NCI-H1436 (cell line): ENCODE data around the gene LRRC27.
"Not testable (repeated sequence)": the region's sequence is repeated elsewhere in the genome, so short reads cannot be mapped to it uniquely, and the experiment has no call there.

Source experiments
- DNase-seq: peaks from one replicate; lab custom pipeline; 2025; lab: John Stamatoyannopoulos, UW

LRRC27 gene

GRCh38 chr10:132337854-132338253 lies 5.9 kb downstream of the LRRC27 start:
- not testable (repeated sequence) for DNase-seq

GRCh38 chr10:132338876-132339275 lies 6.9 kb downstream of the LRRC27 start:
- DNase-seq = no peak

DNA sequence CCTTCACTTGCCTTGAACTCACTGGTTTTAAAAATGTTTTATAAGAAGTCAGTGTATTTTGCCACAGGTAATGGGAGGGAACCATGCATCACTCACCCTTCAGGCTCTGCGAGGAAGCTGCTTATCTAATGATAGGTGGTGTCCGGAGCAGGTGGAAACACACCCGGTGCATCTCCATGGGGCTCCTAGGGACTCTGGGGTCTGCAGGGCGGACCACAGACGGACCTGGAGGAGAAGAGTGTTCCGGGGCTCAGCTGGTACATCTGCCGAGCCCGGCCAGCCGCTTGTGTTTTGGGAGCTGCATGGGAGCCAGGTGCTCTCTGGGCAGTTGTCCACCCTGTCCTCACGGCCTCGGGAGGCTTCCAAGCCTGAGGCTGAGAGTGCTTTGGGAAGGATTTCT lies 7.3 kb downstream of the LRRC27 start:
- no peak for DNase-seq

DNA sequence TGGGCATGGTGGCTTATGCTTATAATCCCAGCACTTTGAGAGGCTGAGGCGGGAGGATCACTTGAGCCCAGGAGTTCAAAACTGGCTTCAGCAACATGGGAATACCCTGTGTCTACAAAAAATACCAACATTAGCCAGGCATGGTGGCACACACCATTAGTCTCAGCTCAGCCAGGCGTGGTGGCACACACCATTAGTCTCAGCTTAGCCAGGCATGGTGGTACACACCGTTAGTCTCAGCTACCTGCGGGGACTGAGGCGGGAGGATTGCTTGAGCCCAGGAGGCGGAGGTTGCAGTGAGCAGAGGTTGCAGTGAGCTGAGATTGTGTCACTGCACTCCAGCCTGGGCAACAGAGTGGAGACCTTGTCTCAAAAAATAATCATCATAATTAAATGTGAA lies 9.0 kb downstream of the LRRC27 start:
- no peak for DNase-seq

DNA sequence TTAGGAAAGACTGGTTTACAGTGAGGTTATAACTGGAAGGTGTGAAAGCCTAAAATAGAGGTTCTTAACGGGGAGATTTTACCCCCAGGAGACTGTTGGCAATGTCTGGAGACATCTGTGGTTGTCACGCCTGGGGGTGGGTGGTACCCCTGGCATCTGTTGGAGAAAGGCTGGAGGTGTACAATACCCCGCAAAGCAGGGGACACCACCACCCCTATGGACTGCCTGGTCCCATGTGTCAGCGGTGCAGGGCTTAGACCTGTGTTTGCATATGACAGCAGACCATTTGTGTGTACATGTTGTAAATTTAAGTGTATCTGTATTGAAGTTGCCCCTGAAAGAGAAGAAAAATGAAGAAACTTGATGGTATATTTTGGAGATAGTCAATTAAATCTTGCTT lies 9.8 kb downstream of the LRRC27 start:
- no peak for DNase-seq

- DNase-seq = no peak
These were observed 10.6 kb downstream of the LRRC27 start for GRCh38 chr10:132342553-132342952.

DNA sequence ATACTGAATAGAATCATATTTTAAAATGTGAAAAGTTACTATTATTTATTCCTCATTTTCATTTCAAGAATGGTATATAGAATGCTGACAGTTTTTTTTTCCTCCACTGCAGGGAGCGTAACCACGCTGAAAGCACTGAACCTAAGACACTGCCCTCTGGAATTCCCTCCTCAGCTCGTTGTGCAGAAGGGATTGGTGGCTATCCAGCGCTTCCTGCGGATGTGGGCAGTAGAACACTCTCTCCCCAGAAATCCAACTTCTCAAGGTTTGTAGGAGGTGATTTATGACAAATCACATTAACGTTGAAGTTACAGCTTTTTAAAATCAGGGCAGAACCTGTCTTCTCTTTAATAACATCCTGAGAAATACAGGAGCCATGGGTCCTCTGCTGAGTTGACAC lies 12.4 kb downstream of the LRRC27 start:
- DNase-seq = no peak

GRCh38 chr10:132345345-132345744 lies 13.4 kb downstream of the LRRC27 start:
- DNase-seq = no peak

- DNase-seq = no peak
These were observed 14.8 kb downstream of the LRRC27 start for GRCh38 chr10:132346806-132347205.

DNA sequence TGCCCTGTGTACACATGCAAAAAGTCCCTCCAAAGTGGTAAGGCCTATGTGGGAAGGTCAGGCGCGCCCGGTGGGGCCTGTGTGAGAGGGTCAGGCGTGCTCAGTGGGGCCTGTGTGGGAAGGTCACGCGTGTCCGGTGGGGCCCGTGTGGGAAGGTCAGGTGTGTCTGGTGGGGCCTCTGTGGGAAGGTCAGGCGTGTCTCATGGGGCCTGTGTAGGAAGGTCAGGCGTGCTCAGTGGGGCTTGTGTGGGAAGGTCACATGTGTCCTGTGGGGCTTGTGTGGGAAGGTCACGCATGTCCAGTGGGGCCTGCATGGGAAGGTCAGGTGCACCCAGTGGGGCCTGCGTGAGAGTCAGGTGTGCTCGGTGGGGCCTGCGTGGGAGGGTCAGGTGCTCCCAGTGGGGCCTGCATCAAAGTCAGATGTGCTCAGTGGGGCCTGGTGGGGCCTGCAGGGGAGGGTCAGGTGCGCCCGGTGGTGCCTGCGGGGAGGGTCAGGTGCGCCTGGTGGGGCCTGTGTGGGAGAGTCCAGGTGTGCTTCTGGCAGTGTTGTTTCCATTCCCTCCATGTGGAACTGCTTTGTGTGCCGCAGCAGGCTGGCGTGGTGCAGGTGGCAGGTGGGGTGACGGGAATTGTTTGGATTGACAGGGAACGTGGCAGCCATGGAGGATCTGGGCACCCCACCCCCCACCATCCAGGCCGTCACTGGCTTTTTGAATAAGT lies 15.4 kb downstream of the LRRC27 start:
- no peak for DNase-seq

GRCh38 chr10:132347931-132348267 lies 15.9 kb downstream of the LRRC27 start:
- DNase-seq = no peak

DNA sequence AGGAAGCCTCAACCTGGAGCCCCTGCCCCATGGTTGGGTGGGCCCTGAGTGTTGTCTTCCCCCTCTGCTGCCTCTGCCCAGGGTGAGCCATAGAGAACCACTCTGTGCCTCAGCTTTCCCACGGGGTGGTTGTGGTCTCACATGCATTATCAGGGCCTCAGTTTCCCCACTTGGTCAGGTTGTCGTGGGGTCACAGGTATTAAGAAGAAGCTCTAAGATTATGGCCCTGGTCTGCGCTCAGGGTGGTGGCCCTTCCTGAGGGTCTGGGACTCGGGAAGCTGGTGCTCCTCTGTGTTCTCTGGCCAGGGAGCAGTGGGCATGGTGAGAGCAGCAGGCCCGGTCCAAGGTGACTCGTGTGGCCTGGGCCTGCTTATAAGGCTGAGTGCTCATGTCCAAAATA lies 17.8 kb downstream of the LRRC27 start:
- no peak for DNase-seq

GRCh38 chr10:132350391-132350790 lies 18.4 kb downstream of the LRRC27 start:
- DNase-seq = no peak

DNA sequence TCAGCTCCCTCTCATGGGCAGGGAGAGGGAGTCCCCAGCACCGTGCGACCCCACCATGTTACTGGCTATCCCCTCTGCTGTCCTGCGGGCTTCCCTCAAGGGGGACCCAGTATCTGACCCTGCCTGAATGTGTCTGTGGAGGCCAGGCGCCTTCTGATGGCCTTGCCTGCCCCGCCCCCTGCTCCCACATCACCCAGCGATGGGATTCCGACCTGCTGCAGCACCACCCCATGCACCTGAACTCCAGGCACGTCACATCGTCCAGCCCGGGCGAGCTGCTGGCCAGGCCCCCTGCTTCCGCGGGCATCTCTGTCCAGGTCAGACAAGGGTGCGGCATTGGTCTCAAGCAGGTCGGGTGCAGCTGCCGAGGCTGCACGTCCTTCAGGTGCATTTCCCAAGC lies 19.0 kb downstream of the LRRC27 start:
- no peak for DNase-seq

DNA sequence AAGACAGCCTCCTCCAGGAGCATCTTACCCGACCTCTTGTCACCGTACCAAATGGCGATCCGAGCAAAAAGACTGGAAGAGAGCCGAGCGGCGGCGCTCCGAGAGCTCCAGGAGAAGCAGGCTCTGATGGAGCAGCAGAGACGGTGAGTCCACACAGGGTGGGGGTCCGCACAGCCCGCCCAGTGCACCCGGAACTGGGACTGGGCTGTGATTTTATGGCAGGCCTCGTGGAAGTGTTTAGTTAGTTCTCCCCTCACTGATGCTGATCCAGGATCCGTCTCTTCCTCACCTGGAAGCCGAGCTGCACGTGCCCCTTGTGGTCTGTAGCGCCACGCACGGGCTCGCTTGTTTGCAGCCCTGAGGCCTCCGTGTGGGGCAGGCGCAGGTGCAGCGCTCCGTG lies 19.6 kb downstream of the LRRC27 start:
- DNase-seq = no peak

DNA sequence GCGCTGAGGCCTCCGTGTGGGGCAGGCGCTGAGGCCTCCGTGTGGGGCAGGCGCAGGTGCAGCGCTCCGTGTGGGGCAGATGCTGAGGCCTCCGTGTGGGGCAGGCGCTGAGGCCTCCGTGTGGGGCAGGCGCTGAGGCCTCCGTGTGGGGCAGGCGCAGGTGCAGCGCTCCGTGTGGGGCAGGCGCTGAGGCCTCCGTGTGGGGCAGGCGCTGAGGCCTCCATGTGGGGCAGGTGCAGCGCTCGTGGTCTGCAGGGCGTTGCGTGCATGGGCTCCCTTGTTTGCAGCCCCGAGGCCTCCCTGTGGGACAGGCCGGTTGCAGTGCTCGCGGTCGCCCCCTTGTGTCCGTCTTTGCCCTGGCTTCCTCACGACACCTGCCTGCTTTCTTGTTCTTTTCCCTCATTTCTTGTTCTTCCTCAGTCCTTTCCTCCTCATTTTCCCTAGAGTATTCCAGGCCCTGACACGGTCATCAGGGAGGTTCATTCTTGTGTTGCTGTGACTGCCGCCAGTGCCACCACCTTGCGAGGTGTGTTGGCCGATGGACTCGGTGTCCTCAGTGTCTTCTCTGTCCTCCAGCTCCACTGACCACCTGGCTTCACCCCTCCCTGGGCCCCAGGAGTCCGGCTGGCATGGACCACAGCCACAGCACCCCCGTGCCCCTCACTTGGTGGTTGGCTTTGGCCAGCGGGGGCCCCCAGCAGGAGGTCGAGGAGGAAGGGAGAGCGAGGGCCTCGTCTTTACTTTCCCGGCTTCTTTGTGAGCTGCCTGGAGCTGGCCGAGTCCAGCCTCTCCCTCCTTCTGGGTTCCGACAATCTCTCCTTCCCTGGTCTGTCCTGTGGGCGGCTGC lies 20.7 kb downstream of the LRRC27 start:
- peak; percentile 22 for DNase-seq

DNA sequence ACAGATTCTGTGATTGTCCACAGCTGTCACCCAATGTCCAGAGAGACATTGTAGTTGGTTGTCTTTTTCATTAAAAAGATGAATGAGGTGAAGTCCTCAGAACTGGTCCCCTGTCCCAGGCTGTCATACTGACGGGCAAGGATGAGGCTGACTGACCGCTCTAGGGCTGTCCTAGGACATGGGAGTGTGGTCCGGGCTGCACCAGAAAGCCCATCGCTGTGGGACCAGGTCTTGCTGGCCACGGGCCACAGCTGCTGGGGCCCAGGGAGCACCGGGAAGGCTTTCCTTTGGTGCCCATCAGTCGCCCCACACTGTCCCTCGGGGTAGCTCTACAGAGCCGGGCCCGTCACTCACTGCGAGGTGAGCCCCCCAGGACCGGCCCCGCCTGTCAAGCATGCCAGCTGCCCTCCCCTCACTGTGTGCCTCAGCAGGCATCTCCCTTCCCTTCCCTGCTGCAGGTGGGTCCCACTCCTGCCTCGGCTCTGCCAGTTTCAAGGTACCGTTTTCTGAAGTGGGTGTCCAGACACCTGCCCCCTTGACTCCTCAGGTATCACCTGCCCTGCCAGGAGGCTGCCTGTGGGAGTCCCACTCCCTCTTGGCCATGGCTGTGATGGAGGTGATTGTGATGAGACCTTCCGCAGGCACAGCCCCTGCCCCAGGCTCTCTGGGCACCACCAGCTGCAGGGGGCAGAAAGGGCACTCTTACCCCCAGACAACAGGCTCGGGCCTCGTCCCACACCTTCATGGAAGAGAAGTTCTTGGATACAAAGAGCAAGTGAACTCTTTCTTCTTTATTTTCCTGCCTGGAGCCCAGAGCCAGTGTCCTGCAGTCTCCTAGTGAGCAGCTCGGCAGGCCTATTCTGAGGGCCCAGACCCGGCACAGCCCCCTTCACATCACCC lies 21.7 kb downstream of the LRRC27 start:
- no peak for DNase-seq

- DNase-seq = no peak
These were observed 22.5 kb downstream of the LRRC27 start for GRCh38 chr10:132354356-132355094.

GRCh38 chr10:132355297-132355696 lies 23.3 kb downstream of the LRRC27 start:
- DNase-seq = no peak

GRCh38 chr10:132355754-132356153 lies 23.8 kb downstream of the LRRC27 start:
- no peak for DNase-seq

- no peak for DNase-seq
These were observed 24.7 kb downstream of the LRRC27 start for GRCh38 chr10:132356621-132357195.
